ENCODE data around the gene ARHGEF17. TPM values are rescaled to one million over a fixed set of nuclear protein-coding genes. Genes with fewer than 3 reads are reported as not detected.
A peak's percentile ranks its signal among the peaks of the same experiment; 100 is the strongest.

Gene ARHGEF17
- total and polyA plus RNA-seq, 2 of the 13 experiments (the other 11 are each of a cell fraction or from before 2014, with no cell fraction given), result 10.7 to 28.8 TPM

DNA sequence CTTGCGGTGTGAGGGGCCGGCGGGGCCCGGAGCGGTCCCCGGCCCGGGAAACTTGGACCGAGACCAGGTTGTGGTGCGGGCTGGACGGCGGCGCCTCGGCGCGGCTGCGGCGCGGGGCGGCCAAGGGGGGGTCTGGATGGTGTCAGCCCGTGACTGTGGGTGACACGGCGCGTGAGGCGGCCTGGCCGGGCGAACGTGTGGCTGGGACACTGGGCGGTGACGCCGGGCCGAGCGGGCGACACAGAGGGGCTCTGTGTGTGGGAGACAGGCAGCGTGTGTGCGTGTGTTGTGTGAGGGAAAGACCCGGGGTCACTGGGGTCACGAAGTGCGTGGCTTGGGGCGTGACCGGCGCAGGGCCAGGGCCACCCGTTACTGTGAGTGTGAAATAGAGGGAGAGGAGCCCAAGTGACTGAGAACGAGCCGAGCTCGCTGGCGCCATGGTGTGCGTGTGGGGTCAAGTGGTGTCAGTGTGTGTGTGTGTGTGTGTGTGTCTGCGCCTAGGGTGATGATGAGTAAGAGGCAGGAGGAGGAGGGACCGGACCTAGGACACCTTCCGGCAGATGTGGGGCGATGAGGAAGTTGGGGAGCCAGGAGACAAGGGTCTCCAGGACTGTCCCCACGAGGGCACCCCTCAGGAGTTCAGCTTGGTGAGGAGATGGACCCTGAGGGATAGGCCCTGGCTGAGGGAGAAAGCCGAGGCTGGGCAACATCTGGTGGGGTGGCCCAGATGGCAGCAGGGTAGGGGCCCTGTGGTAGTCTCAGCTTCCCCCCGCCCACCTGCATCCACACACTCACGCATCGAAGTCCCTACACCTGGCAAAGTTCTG is 68.9 kb downstream of the ARHGEF17 start (continued):
- TF ChIP-seq, protein P1, sequence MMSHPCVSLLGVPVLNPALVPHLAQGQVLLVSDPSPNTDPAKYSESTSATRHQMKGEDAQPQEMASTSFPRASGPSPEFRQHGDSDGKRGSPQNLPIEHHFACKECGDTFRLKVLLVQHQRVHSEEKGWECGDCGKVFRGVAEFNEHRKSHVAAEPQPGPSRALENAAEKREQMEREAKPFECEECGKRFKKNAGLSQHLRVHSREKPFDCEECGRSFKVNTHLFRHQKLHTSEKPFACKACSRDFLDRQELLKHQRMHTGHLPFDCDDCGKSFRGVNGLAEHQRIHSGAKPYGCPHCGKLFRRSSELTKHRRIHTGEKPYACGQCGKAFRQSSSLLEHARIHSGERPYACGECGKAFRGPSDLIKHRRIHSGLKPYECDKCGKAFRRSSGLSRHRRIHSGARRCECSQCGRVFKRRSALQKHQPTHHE (CRISPR knock-in tag; IDR thresholded peaks at IDR 0.05; ENCODE audit: borderline replicate concordance), result no peak
- no peak for TF ChIP-seq FOXK1 (CRISPR knock-in tag; IDR thresholded peaks at IDR 0.05; ENCODE audit: borderline replicate concordance, low read depth)
- no peak for TF ChIP-seq TCF7L2 (IDR thresholded peaks at IDR 0.05; ENCODE audit: low read depth, low read length)
- TF ChIP-seq FOXM1 (CRISPR knock-in tag; IDR thresholded peaks at IDR 0.05), result no peak
- TF ChIP-seq ZNF292 (CRISPR knock-in tag; IDR thresholded peaks at IDR 0.05; ENCODE audit: borderline replicate concordance, low read depth), result no peak
- TF ChIP-seq NONO (IDR thresholded peaks at IDR 0.05), result no peak
- TF ChIP-seq NONO (CRISPR knock-in tag; conservative IDR thresholded peaks at IDR 0.05), result 0 out of 2 replicates have a peak, but pooled peaks have one; percentile 5
- no peak for TF ChIP-seq KDM2A (CRISPR knock-in tag; IDR thresholded peaks at IDR 0.05; ENCODE audit: borderline replicate concordance, low read depth)
- no peak for TF ChIP-seq ZSCAN31 (CRISPR knock-in tag; IDR thresholded peaks at IDR 0.05; ENCODE audit: low read depth)
- peak; percentile 14; the same call in 1 of the 2 replicates for TF ChIP-seq ZNF567 (CRISPR knock-in tag; IDR thresholded peaks at IDR 0.05; ENCODE audit: borderline replicate concordance)
- TF ChIP-seq, protein P2, sequence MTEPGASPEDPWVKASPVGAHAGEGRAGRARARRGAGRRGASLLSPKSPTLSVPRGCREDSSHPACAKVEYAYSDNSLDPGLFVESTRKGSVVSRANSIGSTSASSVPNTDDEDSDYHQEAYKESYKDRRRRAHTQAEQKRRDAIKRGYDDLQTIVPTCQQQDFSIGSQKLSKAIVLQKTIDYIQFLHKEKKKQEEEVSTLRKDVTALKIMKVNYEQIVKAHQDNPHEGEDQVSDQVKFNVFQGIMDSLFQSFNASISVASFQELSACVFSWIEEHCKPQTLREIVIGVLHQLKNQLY (CRISPR knock-in tag; IDR thresholded peaks at IDR 0.05), result no peak
- TF ChIP-seq ZNF562 (CRISPR knock-in tag; IDR thresholded peaks at IDR 0.05; ENCODE audit: borderline replicate concordance), result no peak
- TF ChIP-seq PLRG1 (conservative IDR thresholded peaks at IDR 0.05), result no peak
- TF ChIP-seq, protein P3, sequence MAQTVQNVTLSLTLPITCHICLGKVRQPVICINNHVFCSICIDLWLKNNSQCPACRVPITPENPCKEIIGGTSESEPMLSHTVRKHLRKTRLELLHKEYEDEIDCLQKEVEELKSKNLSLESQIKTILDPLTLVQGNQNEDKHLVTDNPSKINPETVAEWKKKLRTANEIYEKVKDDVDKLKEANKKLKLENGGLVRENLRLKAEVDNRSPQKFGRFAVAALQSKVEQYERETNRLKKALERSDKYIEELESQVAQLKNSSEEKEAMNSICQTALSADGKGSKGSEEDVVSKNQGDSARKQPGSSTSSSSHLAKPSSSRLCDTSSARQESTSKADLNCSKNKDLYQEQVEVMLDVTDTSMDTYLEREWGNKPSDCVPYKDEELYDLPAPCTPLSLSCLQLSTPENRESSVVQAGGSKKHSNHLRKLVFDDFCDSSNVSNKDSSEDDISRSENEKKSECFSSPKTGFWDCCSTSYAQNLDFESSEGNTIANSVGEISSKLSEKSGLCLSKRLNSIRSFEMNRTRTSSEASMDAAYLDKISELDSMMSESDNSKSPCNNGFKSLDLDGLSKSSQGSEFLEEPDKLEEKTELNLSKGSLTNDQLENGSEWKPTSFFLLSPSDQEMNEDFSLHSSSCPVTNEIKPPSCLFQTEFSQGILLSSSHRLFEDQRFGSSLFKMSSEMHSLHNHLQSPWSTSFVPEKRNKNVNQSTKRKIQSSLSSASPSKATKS (CRISPR knock-in tag; IDR thresholded peaks at IDR 0.05), result no peak
- TF ChIP-seq ZNF768 (CRISPR knock-in tag; IDR thresholded peaks at IDR 0.05), result peak; percentile 1; the same call in 1 of the 2 replicates
- no peak for TF ChIP-seq DMTF1 (CRISPR knock-in tag; IDR thresholded peaks at IDR 0.05)
- TF ChIP-seq SMAD9 (CRISPR knock-in tag; IDR thresholded peaks at IDR 0.05), result no peak
- no peak for TF ChIP-seq NAIF1 (CRISPR knock-in tag; IDR thresholded peaks at IDR 0.05; ENCODE audit: borderline replicate concordance)
- no peak; the same call in 1 of the 2 replicates for TF ChIP-seq PATZ1 (CRISPR knock-in tag; IDR thresholded peaks at IDR 0.05)
- TF ChIP-seq ZNF10 (CRISPR knock-in tag; IDR thresholded peaks at IDR 0.05; ENCODE audit: borderline replicate concordance, low read depth), result no peak
- TF ChIP-seq MAFF (IDR thresholded peaks at IDR 0.05; ENCODE audit: low read depth, low read length), result no peak

Data from HepG2 (cell line).